Colon (tissue), 2 donors: Measurements from ENCODE around the gene PLAC1.

Source experiments
- FAIRE-seq: peaks from 2 replicates; lab custom pipeline; 2012; peaks lifted over from hg19 to GRCh38; lab: Jason Lieb, UNC
- donor health status: control.
- donor health status: control.

Gene PLAC1

DNA sequence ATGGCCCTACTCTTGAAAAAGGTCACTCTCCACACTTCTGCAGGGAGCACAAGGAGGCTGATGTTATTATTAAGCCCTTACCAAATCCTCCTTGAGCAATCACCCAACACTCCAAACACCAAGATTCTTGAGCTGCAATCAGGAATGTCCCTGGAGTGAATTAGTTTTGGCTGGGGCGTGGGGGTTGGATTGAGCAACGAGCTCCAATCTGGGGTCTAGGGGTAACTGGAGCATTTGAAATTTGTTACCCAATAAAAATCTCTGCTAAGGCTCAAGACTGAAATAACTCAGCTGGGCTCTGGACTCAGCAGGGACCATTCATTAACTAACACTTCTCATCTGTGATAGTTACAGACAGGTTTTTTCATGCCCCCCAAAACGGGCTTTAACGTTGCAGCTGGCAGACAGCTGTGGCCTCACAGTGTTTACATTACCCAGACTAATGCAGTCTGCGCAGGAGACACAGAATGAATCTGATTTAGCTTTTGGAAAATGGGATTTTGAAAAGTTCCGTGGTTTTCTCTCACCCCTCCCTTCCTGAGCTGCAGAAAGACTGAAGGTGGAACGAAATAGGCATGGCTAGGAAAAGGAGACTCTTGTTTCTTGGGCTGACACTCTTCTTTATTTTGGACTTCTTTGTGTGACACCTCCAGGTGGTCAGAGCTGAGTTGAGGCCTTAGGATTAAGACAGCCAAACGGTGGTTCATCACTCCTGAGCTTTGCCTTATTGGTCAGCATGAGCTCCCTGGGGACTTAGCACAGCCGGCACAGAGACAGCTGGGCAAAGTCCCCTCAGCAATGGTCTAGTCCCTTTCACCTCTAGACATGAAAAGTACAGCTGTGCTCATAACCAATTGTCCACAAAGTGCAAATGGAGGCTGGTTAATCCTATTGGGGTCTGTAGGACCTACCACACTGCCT is 26.6 kb downstream of the PLAC1 start:
- FAIRE-seq: no peak

DNA sequence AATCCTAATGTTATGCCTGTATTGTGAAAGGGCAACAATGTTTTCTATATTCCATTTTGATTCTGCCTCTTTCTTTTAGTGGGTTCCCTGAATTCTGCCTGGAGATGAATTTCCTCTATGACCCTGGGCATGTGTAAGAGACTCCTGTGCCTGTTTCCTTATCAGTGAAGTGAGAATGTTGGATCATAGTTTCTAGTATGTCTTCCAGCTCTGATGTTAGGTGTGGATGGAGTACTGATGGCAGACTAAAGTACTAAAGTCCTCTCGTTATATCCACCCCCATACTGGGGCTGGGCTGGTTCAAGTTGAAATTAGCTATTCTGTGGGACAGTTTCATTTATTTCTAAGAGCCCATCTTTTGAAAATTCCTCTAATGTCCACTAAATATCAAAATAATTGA is 29.6 kb downstream of the PLAC1 start:
- no peak for FAIRE-seq

DNA sequence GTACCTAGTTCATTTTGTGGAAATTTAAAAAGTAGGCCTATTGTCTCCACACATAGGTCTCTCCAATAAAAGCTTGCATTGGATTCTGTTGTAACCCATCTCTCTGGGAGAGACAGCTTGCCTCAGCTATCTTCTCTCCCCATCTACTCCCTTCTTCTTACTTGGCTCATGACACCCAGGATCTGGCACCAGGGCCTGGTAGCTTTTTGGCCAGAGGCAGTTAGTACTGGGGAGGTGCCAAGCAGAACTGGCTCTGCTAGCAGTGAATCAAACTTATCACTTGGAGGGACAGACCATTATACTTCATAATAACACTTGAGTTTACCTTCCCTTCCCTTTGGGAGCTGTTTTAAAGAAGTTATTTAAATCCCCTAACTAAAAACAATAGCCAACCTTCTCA is 31.8 kb downstream of the PLAC1 start:
- no peak for FAIRE-seq

GRCh38 chrX:134625315-134625718 is 33.0 kb downstream of the PLAC1 start:
- no peak for FAIRE-seq

GRCh38 chrX:134624046-134624430 is 34.2 kb downstream of the PLAC1 start:
- no peak for FAIRE-seq

DNA sequence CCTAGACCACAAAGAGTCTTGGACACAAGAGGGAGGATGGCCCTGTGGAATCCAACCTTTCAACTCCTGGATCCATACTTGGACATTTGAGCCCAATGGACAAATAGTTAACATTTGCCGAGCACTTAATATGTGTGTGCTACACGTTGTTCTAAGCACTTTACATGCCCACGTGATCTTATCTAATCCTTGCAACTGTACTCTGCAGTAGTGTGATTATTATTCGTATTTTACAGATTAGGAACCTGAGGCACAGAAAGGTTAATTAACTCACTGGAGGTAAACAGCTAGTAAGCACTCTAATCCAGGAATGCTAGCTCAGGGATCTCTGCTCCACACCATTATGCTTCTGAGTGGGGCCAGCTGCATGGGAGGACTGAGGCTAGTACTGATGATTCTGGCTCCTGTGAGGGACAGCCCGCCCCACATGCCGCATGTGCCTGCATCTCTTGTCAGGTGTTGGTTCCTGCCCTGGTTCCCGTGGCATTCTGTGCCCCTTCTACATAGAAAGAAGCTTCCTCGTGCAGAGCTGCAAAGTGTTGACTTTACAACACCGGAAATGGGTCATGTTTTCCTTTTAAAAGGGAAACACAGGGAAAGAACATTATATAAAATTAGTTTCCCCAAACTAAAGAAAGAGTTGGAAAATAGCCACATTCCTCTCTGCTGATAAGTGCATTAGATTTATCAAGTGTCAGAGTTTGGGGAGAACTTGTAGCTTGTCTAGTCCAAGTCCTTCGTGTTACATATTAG is 34.8 kb downstream of the PLAC1 start:
- no peak for FAIRE-seq

- no peak for FAIRE-seq
Observed at GRCh38 chrX:134622813-134623185, 35.5 kb downstream of the PLAC1 start.

- no peak for FAIRE-seq
Observed at GRCh38 chrX:134622056-134622812, 36.0 kb downstream of the PLAC1 start.

GRCh38 chrX:134619838-134620237 is 38.4 kb downstream of the PLAC1 start:
- FAIRE-seq: no peak

DNA sequence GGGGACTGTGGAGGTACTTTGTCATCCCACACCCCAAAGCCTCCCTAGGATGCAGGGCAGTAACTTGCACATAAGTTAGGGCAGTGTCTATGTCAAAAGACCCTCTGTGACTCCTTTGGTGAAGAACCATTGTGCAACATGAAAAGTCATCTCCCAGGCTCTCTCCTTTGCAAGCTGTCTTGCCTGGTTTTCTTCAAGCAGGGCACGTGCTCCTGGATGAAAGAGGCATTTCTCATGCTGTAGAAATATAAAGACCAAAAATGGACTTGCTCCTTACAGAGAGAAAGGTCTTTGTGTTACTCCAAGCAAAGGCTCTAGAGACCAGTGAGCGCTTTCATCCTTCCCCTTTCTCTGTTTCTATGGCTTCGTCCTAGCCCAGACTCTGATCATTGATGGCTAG is 44.9 kb downstream of the PLAC1 start:
- FAIRE-seq: no peak

GRCh38 chrX:134608153-134608552 is 50.1 kb downstream of the PLAC1 start:
- FAIRE-seq: no peak

DNA sequence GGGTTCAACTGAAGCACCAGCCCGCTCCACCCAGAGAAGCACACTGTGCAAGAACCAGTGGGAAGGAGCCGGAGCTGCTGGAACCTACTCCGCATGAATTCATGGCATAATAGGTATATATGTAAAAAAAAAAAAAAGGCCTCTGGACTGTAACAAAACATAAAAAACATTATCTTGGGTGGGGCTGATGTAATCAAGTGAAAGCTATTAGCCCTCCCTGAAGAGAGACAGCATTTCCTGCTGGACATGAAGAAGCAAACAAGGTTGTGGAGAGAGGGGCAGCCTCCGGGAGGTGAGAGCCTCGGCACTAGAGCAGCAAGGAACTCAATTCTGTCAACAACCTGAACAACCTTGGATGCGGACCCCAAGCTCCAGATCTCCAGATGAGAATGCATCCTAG is 50.7 kb downstream of the PLAC1 start:
- FAIRE-seq: no peak

- no peak for FAIRE-seq
Observed at GRCh38 chrX:134604701-134605311, 53.5 kb downstream of the PLAC1 start.

GRCh38 chrX:134603806-134604700 is 54.2 kb downstream of the PLAC1 start:
- no peak for FAIRE-seq

DNA sequence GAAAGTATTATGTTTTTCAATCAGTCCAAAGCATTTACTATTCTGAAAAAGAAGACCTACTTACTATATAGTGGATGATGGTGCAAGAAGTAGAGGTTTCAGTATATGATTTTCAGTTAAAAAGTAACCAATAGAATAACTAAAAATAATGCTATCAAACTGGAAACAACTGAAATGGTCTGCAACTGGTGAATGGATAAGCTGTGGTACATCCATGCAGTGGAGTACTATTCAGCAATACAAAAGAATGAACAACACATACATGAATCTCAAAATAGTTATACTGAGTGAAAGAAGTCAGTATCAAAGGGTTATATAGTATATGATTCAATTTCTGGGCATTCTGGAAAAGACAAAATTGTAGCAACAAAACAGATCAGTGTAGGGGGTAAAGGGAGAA is 55.9 kb downstream of the PLAC1 start:
- FAIRE-seq: peak; percentile 31

GRCh38 chrX:134601240-134601765 is 57.0 kb downstream of the PLAC1 start:
- FAIRE-seq: no peak

GRCh38 chrX:134600714-134601113 is 57.6 kb downstream of the PLAC1 start:
- FAIRE-seq: no peak

DNA sequence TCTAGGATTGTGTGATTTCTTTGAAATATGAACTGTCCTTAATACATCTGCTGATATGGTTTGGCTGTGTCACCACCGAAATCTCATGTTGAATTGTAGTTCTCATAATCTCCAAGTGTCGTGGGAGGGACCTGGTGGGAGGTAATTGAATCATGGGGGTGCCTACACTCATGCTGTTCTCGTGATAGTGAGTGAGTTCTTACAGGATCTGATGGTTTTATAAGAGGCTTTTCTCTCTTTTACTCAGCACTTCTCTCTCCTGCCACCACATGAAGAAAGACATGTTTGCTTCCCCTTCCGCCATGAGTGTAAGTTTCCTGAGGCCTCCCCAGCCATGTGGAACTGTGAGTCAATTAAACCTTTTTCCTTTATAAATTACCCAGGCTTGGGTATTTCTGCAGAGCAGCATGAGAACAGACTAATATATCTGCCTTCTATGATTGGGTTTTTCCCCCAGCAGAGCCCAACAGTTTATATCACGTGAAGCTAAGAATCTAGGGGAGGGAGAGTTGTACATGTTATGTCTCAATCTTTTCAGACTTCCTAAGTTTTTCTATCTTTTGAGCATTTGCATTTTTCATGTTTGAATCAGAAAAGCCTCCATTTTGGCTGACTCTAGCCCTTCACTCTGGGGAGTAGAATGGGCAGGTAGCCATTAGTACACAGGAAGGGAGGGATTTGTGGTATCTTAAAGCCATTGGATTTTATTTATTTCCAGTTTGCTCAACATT is 58.9 kb downstream of the PLAC1 start:
- FAIRE-seq: no peak

GRCh38 chrX:134592303-134592702 is 66.0 kb downstream of the PLAC1 start:
- no peak for FAIRE-seq

DNA sequence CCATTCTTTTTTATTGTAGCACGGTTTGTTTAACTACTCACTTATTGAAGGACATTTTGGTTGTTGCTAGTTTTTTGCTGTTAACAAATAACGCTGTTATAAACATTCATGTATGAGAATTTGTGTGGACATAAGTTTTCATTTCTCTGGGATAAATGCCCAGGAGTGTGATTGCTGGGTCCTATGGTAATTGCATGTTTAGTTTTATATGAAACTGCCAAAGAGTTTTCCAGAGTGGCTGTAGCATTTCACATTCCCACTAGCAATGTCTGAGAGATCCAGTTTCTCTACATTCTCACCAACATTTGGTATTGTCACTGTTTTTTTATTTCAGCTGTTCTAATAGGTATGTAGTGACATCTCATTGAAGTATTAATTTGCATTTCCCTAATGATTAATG is 66.8 kb downstream of the PLAC1 start:
- FAIRE-seq: no peak
